H9 (cell line): ENCODE results near the gene NDOR1. TPM values are rescaled to one million over a fixed set of nuclear protein-coding genes. Genes with fewer than 3 reads are reported as not detected.

Experiments
- DNase-seq: peaks from one replicate; pipeline ENCODE4 v3.0.0-alpha.2; 2017
- H2AFZ ChIP-seq: one replicate; pipeline ENCODE4 v1.6.1; 2013; ENCODE audit warnings: mild to moderate bottlenecking, low read length, control low read depth, moderate library complexity
- H2AK5ac ChIP-seq: 2 replicates; pipeline ENCODE4 v1.6.1; 2013; ENCODE audit warnings: low read length, control low read depth, mixed read lengths; ENCODE audit not compliant: insufficient read length
- H2BK120ac ChIP-seq: one replicate; pipeline ENCODE4 v1.6.1; 2013; ENCODE audit warnings: low read depth, mild to moderate bottlenecking, low read length, control low read depth, inconsistent platforms; ENCODE audit not compliant: poor library complexity, severe bottlenecking
- H2BK12ac ChIP-seq: 2 replicates; pipeline ENCODE4 v1.6.1; 2013; ENCODE audit warnings: low read length, control low read depth, mixed read lengths, low read depth; ENCODE audit not compliant: insufficient read length
- H2BK15ac ChIP-seq: 2 replicates; pipeline ENCODE4 v1.6.1; 2013; ENCODE audit warnings: low read depth, low read length, control low read depth
- H2BK20ac ChIP-seq: one replicate; pipeline ENCODE4 v1.6.1; 2013; ENCODE audit warnings: low read depth, mild to moderate bottlenecking, low read length, control low read depth, inconsistent platforms; ENCODE audit not compliant: poor library complexity, severe bottlenecking
- H2BK5ac ChIP-seq: 2 replicates; pipeline ENCODE4 v1.6.1; 2013; ENCODE audit warnings: low read length, control low read depth, mixed read lengths; ENCODE audit not compliant: insufficient read length
- H3K14ac ChIP-seq: 2 replicates; pipeline ENCODE4 v1.6.1; 2013; ENCODE audit warnings: low read length, control low read depth; ENCODE audit not compliant: insufficient read depth
- H3K18ac ChIP-seq: 2 replicates; pipeline ENCODE4 v1.6.1; 2013; ENCODE audit warnings: low read depth, mild to moderate bottlenecking, mixed read lengths, low read length, control low read depth; ENCODE audit not compliant: insufficient read length
- H3K23ac ChIP-seq: 2 replicates; pipeline ENCODE4 v1.6.1; 2013; ENCODE audit warnings: low read length, control low read depth, mixed read lengths, low read depth; ENCODE audit not compliant: insufficient read length
- H3K23me2 ChIP-seq: 2 replicates; pipeline ENCODE4 v1.6.1; 2013; ENCODE audit warnings: low read depth, mild to moderate bottlenecking, mixed read lengths, low read length, control low read depth; ENCODE audit not compliant: insufficient read length, poor library complexity, severe bottlenecking
- H3K27ac ChIP-seq: 2 replicates; pipeline ENCODE4 v1.5.1; 2013; ENCODE audit warnings: low read length, control low read depth, mixed read lengths, low read depth; ENCODE audit not compliant: insufficient read length
- H3K27me3 ChIP-seq: 2 replicates; pipeline ENCODE4 v1.6.1; 2013; ENCODE audit warnings: low read length, control low read depth, inconsistent platforms; ENCODE audit not compliant: insufficient read depth
- H3K4ac ChIP-seq: 2 replicates; pipeline ENCODE4 v1.6.1; 2013; ENCODE audit warnings: low read depth, mild to moderate bottlenecking, control low read depth, inconsistent platforms, low read length, moderate library complexity
- H3K4me1 ChIP-seq: 2 replicates; pipeline ENCODE4 v1.6.1; 2013; ENCODE audit warnings: low read length, control low read depth, inconsistent platforms; ENCODE audit not compliant: insufficient read depth
- H3K4me2 ChIP-seq: 2 replicates; pipeline ENCODE4 v1.6.1; 2013; ENCODE audit warnings: low read length, control low read depth, mixed read lengths; ENCODE audit not compliant: insufficient read length, insufficient read depth
- H3K56ac ChIP-seq: 2 replicates; pipeline ENCODE4 v1.6.1; 2013; ENCODE audit warnings: low read depth, mild to moderate bottlenecking, mixed read lengths, low read length, control low read depth; ENCODE audit not compliant: insufficient read length
- H3K79me1 ChIP-seq: 2 replicates; pipeline ENCODE4 v1.6.1; 2013; ENCODE audit warnings: low read depth, mild to moderate bottlenecking, moderate library complexity, low read length, control low read depth, inconsistent platforms; ENCODE audit not compliant: insufficient read depth, poor library complexity, severe bottlenecking
- H3K79me2 ChIP-seq: 2 replicates; pipeline ENCODE4 v1.6.1; 2013; ENCODE audit warnings: low read length, control low read depth, inconsistent platforms; ENCODE audit not compliant: insufficient read depth
- H3K9ac ChIP-seq: 2 replicates; pipeline ENCODE4 v1.6.1; 2013; ENCODE audit warnings: low read length, control low read depth, mixed read lengths; ENCODE audit not compliant: insufficient read length; ENCODE audit errors: extremely low read depth
- H3K9me3 ChIP-seq: one replicate; pipeline ENCODE4 v1.6.1; 2013; ENCODE audit warnings: low read depth, low read length, inconsistent platforms; ENCODE audit not compliant: control insufficient read depth
- H3T11ph ChIP-seq: one replicate; pipeline ENCODE4 v1.6.1; 2013; ENCODE audit warnings: mild to moderate bottlenecking, low read length, control low read depth, inconsistent platforms
- H4K20me1 ChIP-seq: one replicate; pipeline ENCODE4 v1.6.1; 2013; ENCODE audit not compliant: control insufficient read depth, insufficient read length, insufficient read depth
- H4K5ac ChIP-seq: 2 replicates; pipeline ENCODE4 v1.6.1; 2013; ENCODE audit warnings: low read depth, mild to moderate bottlenecking, mixed read lengths, low read length, control low read depth; ENCODE audit not compliant: insufficient read length
- H4K8ac ChIP-seq: replicated peaks from 2 replicates; pipeline ENCODE4 v1.6.1; 2013; ENCODE audit warnings: low read length, control low read depth, mixed read lengths, low read depth; ENCODE audit not compliant: insufficient read length
- H4K91ac ChIP-seq: 2 replicates; pipeline ENCODE4 v1.6.1; 2013; ENCODE audit warnings: low read depth, mild to moderate bottlenecking, moderate library complexity, mixed read lengths, low read length, control low read depth; ENCODE audit not compliant: insufficient read length
- H3K27ac Mint-ChIP-seq, 3 experiments: 2 replicates in 2 of 3; 3 replicates in 1 of 3; pipeline ENCODE4 v1.8.0; 2020 to 2021; ENCODE audit warnings: mixed read lengths in 3 of 3, mild to moderate bottlenecking in 1 of 3, moderate library complexity in 1 of 3
- H3K27me3 Mint-ChIP-seq: 2 replicates; pipeline ENCODE4 v1.8.0; 2021; ENCODE audit warnings: low read depth, mild to moderate bottlenecking, moderate library complexity, mixed read lengths
- H3K36me3 Mint-ChIP-seq, 3 experiments: 2 replicates in 2 of 3; 3 replicates in 1 of 3; pipeline ENCODE4 v1.8.0; 2020 to 2021; ENCODE audit warnings: low read depth in 3 of 3, mixed read lengths in 3 of 3; ENCODE audit not compliant: insufficient read depth in 1 of 3
- H3K4me1 Mint-ChIP-seq, 2 experiments: 2 replicates each; pipeline ENCODE4 v1.8.0; 2020; ENCODE audit warnings: mixed read lengths in 2 of 2
- H3K4me3 Mint-ChIP-seq, 2 experiments: 2 replicates in 1 of 2; 3 replicates in 1 of 2; pipeline ENCODE4 v1.8.0; 2020 to 2021; ENCODE audit warnings: mild to moderate bottlenecking in 2 of 2, mixed read lengths in 2 of 2, moderate library complexity in 1 of 2
- H3K9me3 Mint-ChIP-seq, 2 experiments: 2 replicates in 1 of 2; 3 replicates in 1 of 2; pipeline ENCODE4 v1.8.0; 2020; ENCODE audit warnings: mild to moderate bottlenecking in 2 of 2, mixed read lengths in 2 of 2, moderate library complexity in 1 of 2
- WGBS: extraction: QIAGEN DNeasy Blood & Tissue Kit; methylation state at CpG from one replicate; pipeline ENCODE4 v1.1.7; 2013; ENCODE audit warnings: missing lambda C conversion rate, low lambda C conversion rate, mixed read lengths; ENCODE audit not compliant: insufficient read length; ENCODE audit errors: extremely low coverage; 5-methylcytosine and 5-hydroxymethylcytosine counted together
- total RNA-seq: library from RNA; stranded (reverse); gene quantifications from 2 replicates; pipeline ENCODE4 v1.2.1, GENCODE V29; 2021
- TF ChIP-seq, protein P1 (sequence below): fragments of 200-600 bp; sonication (generic); conservative IDR thresholded peaks from 3 replicates; pipeline ENCODE4 v1.8.0; 2021; ENCODE audit warnings: antibody characterized with exemption, mild to moderate bottlenecking

NDOR1 gene
- total RNA-seq, 1 experiment from 2014 or later, result 44.1 TPM

DNA sequence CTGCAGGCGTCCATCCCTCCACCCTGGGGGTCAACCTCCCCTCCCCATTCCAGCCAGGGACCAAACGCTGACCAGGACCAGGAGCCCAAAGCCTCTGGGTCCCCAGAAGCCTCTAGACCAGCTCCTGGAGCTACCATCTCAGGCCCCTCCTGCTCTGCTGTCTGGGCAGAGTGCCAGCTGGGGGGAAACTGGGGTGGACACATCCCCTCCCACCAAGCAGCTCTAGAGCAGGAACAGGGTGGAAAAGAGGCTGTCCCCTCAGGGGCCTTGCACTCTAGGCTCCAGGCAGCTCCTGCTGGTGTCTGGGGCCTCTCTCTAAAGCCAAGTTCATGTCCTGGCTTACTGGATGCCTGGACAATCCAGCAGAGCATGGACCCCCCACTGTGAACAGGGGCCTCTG, 12.6 kb upstream of the NDOR1 start:
- H3K79me1 ChIP-seq, result peaks cover under 1% of the 10 kb centered on the region
- TF ChIP-seq, protein P1, sequence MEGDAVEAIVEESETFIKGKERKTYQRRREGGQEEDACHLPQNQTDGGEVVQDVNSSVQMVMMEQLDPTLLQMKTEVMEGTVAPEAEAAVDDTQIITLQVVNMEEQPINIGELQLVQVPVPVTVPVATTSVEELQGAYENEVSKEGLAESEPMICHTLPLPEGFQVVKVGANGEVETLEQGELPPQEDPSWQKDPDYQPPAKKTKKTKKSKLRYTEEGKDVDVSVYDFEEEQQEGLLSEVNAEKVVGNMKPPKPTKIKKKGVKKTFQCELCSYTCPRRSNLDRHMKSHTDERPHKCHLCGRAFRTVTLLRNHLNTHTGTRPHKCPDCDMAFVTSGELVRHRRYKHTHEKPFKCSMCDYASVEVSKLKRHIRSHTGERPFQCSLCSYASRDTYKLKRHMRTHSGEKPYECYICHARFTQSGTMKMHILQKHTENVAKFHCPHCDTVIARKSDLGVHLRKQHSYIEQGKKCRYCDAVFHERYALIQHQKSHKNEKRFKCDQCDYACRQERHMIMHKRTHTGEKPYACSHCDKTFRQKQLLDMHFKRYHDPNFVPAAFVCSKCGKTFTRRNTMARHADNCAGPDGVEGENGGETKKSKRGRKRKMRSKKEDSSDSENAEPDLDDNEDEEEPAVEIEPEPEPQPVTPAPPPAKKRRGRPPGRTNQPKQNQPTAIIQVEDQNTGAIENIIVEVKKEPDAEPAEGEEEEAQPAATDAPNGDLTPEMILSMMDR, result no peak
- no peak overlapping the region for H3K27ac Mint-ChIP-seq
- peaks cover 8% of the 10 kb centered on the region for H3K23me2 ChIP-seq
- H4K20me1 ChIP-seq, result no peaks in the 10 kb centered on the region
- no peak overlapping the region for H4K91ac ChIP-seq
- H2BK120ac ChIP-seq, result no peak overlapping the region
- H3K4ac ChIP-seq, result no peak overlapping the region
- H3K18ac ChIP-seq, result no peak overlapping the region
- no peak overlapping the region for H3K4me3 Mint-ChIP-seq
- H3K36me3 Mint-ChIP-seq, result peaks cover 5 to 15% (median 12%) of the 10 kb centered on the region in 3 experiments; a peak in 5 of 7 replicates
- no peak overlapping the region for H3K23ac ChIP-seq
- WGBS, result no CpG with 5 or more reads among the region's 2 CpGs
- H3K9ac ChIP-seq, result no peak overlapping the region
- H2BK20ac ChIP-seq, result no peak overlapping the region
- no peak overlapping the region for H3K56ac ChIP-seq
- H3K79me2 ChIP-seq, result peaks cover 2% of the 10 kb centered on the region; the same call in 1 of the 2 replicates
- H2BK12ac ChIP-seq, result no peak overlapping the region
- H3K9me3 ChIP-seq, result no peaks in the 10 kb centered on the region
- H3K4me2 ChIP-seq, result no peak overlapping the region
- no peak overlapping the region for H3K14ac ChIP-seq
- peaks cover 5% of the 10 kb centered on the region; the same call in 1 of the 2 replicates for H3K4me1 ChIP-seq
- H4K8ac ChIP-seq, result no peak overlapping the region
- H3K9me3 Mint-ChIP-seq, result no peaks in the 10 kb centered on the region
- no peak for DNase-seq
- no peak overlapping the region for H3K27ac ChIP-seq
- no peaks in the 10 kb centered on the region for H3K27me3 ChIP-seq
- no peak overlapping the region for H2AK5ac ChIP-seq
- no peak overlapping the region for H2AFZ ChIP-seq
- no peak overlapping the region for H3T11ph ChIP-seq
- peaks cover 13 to 17% of the 10 kb centered on the region in 2 experiments for H3K4me1 Mint-ChIP-seq
- H3K27me3 Mint-ChIP-seq, result no peaks in the 10 kb centered on the region
- no peak overlapping the region for H2BK15ac ChIP-seq
- H4K5ac ChIP-seq, result no peak overlapping the region
- H2BK5ac ChIP-seq, result no peak overlapping the region
